ENCODE results near the gene RXRA.

RXRA gene

GRCh38 chr9:134339183-134339806, 13.0 kb downstream of the RXRA start:
- no peak for TF ChIP-seq POLR2A (IDR thresholded peaks at IDR 0.05; ENCODE audit: low read depth, low read length)
- FAIRE-seq, result no peak
- no peak for DNase-seq (ENCODE audit: insufficient read length, low spot score)

DNA sequence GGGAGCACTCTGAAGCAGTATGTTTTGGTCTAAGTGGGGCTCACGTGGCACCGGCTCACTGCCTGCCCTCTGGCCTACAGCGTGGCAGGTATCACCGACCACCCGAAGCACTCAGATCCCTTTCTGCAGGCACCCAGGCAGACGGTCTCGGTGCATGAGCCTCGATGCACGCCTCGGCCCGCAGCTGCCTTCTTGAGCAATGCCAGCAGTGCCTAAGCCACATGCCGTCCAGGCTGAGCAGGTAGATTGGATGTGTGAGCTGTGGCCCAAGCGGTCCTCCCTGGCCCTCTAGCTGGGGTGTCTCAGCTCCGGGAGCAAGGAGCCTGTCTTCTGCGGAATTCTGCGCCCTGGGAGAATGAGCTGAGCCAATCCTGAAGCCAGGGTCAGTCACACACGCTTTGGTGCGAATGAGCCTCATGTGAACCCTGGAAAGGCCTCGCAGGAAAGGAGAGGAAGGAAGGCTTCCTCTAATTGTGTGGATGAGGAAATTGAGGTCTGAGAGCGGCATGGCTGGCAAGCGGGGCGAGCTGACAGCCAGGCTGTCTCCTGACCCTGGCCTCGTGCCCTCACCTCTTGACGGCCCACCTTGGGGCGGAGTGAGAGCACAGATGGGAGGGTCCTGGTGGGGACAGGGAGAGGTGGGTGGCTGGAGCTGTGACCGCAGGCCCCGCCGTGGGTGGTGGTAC, 14.4 kb downstream of the RXRA start:
- FAIRE-seq, result no peak
- DNase-seq (ENCODE audit: insufficient read length, low spot score), result no peak

DNA sequence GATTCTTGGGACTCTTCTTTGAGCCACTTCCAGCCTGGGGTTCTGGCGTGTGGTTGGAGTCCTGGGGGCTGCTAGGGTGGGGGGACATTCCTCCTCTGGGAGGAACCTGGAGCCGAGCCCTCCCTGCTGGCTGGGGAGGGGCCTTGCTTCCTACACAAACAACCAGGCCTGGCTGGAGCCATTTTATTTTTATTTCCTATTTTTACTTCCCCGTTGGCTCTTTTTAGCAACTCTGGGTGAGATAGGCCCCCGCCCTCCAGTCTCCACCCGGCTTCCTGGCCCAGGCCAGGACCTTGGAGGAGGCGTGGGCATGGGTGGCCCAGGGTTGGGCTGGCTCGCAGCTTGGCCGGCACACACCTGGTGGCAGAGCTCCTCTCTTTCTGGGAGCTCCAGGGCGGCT, 15.1 kb downstream of the RXRA start:
- no peak for FAIRE-seq

More for the DNA sequence above, 14.4 kb downstream of the RXRA start:
- TF ChIP-seq POLR2A (IDR thresholded peaks at IDR 0.05; ENCODE audit: low read depth, low read length), result no peak

GRCh38 chr9:134341929-134342745, 15.9 kb downstream of the RXRA start:
- FAIRE-seq (no peak), DNase-seq (ENCODE audit: insufficient read length, low spot score) (no peak)
- TF ChIP-seq POLR2A (IDR thresholded peaks at IDR 0.05; ENCODE audit: low read depth, low read length), result no peak

More for the DNA sequence above, 15.1 kb downstream of the RXRA start:
- TF ChIP-seq POLR2A (IDR thresholded peaks at IDR 0.05; ENCODE audit: low read depth, low read length), result no peak
- DNase-seq (ENCODE audit: insufficient read length, low spot score), result no peak

- no peak for TF ChIP-seq POLR2A (IDR thresholded peaks at IDR 0.05; ENCODE audit: low read depth, low read length)
- FAIRE-seq (no peak), DNase-seq (ENCODE audit: insufficient read length, low spot score) (no peak)
Observed at GRCh38 chr9:134342746-134343115, 16.5 kb downstream of the RXRA start.

DNA sequence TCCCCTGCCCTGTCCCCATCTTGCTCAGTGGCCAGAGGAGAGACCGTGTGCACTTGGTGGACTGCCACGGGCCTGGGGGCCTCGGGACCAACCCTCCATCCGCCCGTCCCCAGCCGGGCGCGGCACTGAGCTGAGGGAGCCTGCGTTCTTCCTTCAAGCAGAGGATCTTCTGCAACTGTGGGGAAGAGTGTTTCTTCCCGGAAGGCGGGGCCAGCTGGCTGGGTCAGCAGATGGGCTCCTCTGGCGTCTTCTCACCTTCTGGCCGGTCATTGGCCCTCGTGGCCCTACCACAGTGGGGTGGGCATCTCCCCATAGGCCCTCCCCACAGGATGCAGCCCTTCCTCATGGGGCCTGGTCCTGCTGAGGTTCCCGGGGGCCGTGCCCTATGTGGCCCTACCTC, 17.4 kb downstream of the RXRA start:
- no peak for FAIRE-seq
- TF ChIP-seq POLR2A (IDR thresholded peaks at IDR 0.05; ENCODE audit: low read depth, low read length), result no peak

DNA sequence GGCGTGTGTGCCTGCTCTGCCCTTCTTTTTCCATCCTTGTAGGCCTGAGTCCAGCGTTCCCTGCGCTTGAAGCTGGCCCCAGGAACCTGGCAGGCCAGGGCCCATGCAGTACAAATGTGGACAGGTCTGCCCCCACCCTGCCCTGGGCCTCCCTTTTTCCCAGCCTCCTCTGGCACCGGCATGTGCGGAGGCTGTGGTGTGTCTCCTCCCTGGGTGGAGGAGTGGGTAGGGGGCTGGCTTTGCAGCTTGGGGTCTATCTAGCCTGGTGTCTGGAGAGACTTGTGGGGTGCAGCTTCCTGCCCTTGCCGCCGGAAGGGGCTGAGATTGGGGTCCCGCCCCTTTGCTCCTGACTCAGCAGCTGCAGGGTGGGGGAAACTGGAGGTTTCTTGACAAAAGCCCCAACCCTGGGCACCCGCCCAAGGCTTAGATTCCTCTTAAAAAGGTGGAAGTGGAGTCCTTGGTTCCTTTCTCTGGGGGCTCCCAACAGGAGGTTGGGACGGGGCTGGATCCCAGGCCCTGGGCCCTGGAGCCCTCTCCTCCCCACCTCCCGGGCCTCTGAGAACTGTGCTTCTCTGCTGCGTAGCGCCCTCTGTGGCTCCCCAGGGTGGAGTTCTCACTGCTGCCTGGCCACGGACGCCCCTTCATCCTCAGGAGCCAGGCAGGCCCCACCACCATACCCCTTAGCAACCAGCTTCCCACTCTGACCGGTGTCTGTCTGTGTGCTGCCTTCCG, 18.0 kb downstream of the RXRA start:
- no peak for FAIRE-seq

More for the DNA sequence above, 17.4 kb downstream of the RXRA start:
- no peak for DNase-seq (ENCODE audit: insufficient read length, low spot score)

DNA sequence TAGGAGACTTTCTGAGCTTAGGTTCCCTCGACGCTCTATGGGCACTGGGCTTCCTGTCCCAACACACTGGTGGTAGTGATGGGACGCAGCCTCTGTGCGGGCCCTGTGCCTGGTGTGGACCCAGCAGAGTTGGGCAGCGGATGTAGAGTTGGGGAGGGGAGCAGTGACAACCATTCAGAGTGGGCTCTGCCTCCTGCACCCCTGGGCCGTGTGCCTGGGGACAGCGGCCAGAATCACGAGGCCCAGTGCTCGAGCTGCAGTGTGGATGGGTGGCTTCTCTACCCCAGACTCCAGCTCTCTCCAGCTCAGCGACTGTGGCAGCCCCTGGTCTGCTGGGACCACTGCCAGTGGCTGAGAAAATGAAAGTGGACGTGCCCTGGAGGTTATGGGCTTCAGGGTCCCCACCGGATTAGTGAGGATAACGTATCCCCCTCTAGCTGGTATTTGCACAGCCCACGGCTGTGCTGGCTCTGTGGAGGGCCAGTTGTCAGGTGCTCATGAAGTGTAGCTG, 18.6 kb downstream of the RXRA start:
- TF ChIP-seq POLR2A (IDR thresholded peaks at IDR 0.05; ENCODE audit: low read depth, low read length), result no peak
- FAIRE-seq (no peak), DNase-seq (ENCODE audit: insufficient read length, low spot score) (no peak)

More for the DNA sequence above, 18.0 kb downstream of the RXRA start:
- no peak for TF ChIP-seq POLR2A (IDR thresholded peaks at IDR 0.05; ENCODE audit: low read depth, low read length)
- DNase-seq (ENCODE audit: insufficient read length, low spot score), result no peak

GRCh38 chr9:134345737-134346136, 19.5 kb downstream of the RXRA start:
- no peak for FAIRE-seq
- no peak for TF ChIP-seq POLR2A (IDR thresholded peaks at IDR 0.05; ENCODE audit: low read depth, low read length)
- no peak for DNase-seq (ENCODE audit: insufficient read length, low spot score)

- DNase-seq (ENCODE audit: insufficient read length, low spot score) (no peak), FAIRE-seq (no peak)
- no peak for TF ChIP-seq POLR2A (IDR thresholded peaks at IDR 0.05; ENCODE audit: low read depth, low read length)
Observed at GRCh38 chr9:134346151-134346550, 19.9 kb downstream of the RXRA start.

- no peak for DNase-seq (ENCODE audit: insufficient read length, low spot score)
- TF ChIP-seq POLR2A (IDR thresholded peaks at IDR 0.05; ENCODE audit: low read depth, low read length), result no peak
- no peak for FAIRE-seq
Observed at GRCh38 chr9:134346840-134347583, 20.8 kb downstream of the RXRA start.

GRCh38 chr9:134347996-134348395, 21.7 kb downstream of the RXRA start:
- TF ChIP-seq POLR2A (IDR thresholded peaks at IDR 0.05; ENCODE audit: low read depth, low read length), result no peak

More at GRCh38 chr9:134347996-134348395, 21.7 kb downstream of the RXRA start:
- no peak for FAIRE-seq
- no peak for DNase-seq (ENCODE audit: insufficient read length, low spot score)

Measured in H54 (cell line).